Astrocyte of the spinal cord (primary cell): ENCODE measurements around the gene ACVR1.

Source experiments
- DNase-seq: peaks from one replicate; pipeline ENCODE4 v3.0.0; 2011; ENCODE audit warnings: low read depth, low spot score
- H3K4me3 ChIP-seq: 2 replicates; pipeline ENCODE4 v1.5.1; 2011; ENCODE audit warnings: low read depth, mild to moderate bottlenecking, low read length, moderate library complexity
- in situ Hi-C: cut with HindIII; loops from 2 replicates; pipeline ENCODE4 v1.10.0; 2017; ENCODE audit warnings: low sequenced_read_pairs
- TF ChIP-seq, protein P1 (sequence below): IDR thresholded peaks from 2 replicates; pipeline ENCODE4 v1.5.1; 2012; ENCODE audit warnings: low read depth, mild to moderate bottlenecking, low read length, inconsistent platforms

The ACVR1 gene

GRCh38 chr2:157735532-157735931, 140.6 kb downstream of the ACVR1 start:
- no peak overlapping the region for H3K4me3 ChIP-seq
- DNase-seq: no peak
- TF ChIP-seq, protein P1, sequence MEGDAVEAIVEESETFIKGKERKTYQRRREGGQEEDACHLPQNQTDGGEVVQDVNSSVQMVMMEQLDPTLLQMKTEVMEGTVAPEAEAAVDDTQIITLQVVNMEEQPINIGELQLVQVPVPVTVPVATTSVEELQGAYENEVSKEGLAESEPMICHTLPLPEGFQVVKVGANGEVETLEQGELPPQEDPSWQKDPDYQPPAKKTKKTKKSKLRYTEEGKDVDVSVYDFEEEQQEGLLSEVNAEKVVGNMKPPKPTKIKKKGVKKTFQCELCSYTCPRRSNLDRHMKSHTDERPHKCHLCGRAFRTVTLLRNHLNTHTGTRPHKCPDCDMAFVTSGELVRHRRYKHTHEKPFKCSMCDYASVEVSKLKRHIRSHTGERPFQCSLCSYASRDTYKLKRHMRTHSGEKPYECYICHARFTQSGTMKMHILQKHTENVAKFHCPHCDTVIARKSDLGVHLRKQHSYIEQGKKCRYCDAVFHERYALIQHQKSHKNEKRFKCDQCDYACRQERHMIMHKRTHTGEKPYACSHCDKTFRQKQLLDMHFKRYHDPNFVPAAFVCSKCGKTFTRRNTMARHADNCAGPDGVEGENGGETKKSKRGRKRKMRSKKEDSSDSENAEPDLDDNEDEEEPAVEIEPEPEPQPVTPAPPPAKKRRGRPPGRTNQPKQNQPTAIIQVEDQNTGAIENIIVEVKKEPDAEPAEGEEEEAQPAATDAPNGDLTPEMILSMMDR: no peak
- in situ Hi-C loops: no loop called here

DNA sequence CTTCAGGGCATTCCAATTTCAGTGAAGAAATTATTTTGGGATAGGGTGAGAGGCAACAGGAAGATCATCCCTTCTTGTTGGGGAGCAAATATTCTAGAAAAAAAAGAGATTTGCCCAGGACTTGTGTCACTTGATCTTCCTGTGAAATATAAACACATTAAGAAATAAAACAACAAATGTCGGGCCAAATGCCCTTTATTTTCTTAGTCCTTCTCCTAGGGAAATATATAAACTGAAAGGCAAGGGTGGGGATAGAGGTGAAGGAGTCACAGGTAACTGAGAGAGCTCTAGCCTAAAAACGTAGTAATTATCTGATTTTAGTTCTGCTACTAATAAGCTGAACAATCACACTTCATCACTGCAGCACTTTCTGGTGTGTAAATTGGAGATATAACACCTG, 142.9 kb downstream of the ACVR1 start:
- in situ Hi-C loops: no loop called here

DNA sequence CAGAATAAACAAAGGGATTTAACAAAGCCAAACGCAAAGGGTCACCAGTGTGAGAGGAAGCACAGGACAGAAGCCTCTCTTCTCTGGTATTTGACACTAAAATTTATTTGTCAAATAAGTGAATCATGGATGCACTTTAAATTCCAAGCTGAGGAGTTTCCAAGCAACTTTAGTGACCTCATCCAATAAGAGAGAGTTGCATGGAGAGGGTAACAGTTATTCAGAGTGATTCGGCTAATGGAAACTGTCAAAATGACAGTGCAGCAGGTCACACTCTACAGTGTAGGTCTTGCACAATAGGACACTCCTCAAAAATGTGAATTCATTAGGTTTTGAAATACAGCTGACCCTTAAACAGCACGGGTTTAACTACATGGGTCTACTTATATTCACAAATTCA, 143.5 kb downstream of the ACVR1 start:
- no peak overlapping the region for H3K4me3 ChIP-seq
- in situ Hi-C loops: no loop called here
- TF ChIP-seq, protein P1: no peak
- no peak for DNase-seq

More for the DNA sequence above, 142.9 kb downstream of the ACVR1 start:
- no peak overlapping the region for H3K4me3 ChIP-seq
- DNase-seq: no peak
- TF ChIP-seq, protein P1: no peak

DNA sequence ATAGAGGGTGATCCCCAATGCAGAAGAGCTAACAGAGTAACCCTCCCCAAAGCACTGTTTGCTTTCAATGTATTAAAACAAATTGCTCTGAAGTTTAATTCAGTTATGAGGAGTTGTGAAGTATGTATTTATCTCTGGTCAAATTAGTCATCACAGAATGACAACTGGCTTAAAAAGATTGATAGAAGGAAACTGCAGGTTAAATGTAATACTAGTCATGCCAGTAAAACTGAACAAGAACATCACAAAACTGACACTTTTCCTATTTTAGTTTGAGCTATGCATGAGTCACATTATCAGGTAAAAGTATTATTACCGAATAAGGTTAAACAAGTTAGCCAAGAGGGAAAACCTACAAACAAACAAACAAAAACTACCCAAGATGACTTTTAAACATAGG, 148.4 kb downstream of the ACVR1 start:
- no peak overlapping the region for H3K4me3 ChIP-seq
- in situ Hi-C loops: no loop called here
- DNase-seq: no peak
- TF ChIP-seq, protein P1: no peak

- no peak overlapping the region for H3K4me3 ChIP-seq
- no peak for DNase-seq
- in situ Hi-C loops: no loop called here
- TF ChIP-seq, protein P1: no peak
Observed at GRCh38 chr2:157726946-157727345, 149.2 kb downstream of the ACVR1 start.

DNA sequence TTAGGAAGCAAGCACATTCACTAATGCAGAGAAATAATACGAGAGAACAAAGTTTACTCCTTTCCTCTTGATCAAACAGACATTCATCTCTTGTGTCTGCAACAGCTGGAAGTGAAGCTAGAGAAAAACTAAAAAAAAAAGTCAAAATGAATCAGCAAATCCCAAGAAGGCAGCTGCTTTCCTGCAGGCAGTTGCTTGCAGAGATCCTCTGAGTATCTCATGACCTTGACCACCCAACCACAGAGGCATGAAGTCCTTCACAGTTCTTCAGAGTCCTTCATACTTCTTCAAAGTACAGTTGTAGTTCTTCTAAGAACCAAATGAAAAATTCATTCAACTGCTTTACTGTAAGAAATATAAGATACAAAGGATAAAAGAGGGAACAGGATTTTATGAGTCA, 150.3 kb downstream of the ACVR1 start:
- DNase-seq: peak; percentile 45
- TF ChIP-seq, protein P1: no peak
- in situ Hi-C loops: no loop called here
- H3K4me3 ChIP-seq: no peak overlapping the region
